Measurements from ENCODE around the gene TGFB3.

DNA sequence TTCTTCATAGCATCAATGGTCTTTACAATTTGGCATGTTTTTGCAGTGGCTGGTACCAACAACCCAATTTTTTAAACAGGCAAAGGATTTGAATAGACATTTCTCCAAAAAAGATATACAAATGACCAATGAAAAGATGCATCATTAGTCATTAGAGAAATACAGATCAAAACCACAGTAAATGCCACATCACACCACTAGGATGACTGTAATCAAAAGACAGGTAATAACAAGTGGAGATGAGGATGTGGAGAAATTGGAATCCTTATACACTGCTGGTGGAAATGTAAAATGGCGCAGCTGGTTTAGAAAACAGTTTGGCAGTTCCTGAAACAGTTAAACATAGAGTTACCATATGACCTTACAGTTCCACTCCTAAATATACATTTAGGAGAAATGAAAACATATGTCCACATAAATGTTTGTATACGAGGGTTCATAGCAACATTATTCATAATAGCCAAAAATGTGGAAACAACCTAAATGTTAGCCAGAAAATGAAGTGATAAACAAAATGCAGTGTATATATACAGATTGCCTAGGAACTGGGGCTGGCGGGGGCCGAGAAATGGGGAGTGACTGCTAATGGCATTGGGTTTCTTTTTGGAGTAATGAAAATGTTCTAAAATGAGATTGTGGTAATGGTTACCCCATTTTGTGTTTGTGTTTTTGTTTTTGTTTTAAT, 55.2 kb downstream of the TGFB3 start:
- TF ChIP-seq, protein P1, sequence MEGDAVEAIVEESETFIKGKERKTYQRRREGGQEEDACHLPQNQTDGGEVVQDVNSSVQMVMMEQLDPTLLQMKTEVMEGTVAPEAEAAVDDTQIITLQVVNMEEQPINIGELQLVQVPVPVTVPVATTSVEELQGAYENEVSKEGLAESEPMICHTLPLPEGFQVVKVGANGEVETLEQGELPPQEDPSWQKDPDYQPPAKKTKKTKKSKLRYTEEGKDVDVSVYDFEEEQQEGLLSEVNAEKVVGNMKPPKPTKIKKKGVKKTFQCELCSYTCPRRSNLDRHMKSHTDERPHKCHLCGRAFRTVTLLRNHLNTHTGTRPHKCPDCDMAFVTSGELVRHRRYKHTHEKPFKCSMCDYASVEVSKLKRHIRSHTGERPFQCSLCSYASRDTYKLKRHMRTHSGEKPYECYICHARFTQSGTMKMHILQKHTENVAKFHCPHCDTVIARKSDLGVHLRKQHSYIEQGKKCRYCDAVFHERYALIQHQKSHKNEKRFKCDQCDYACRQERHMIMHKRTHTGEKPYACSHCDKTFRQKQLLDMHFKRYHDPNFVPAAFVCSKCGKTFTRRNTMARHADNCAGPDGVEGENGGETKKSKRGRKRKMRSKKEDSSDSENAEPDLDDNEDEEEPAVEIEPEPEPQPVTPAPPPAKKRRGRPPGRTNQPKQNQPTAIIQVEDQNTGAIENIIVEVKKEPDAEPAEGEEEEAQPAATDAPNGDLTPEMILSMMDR (IDR thresholded peaks at IDR 0.05) = no peak
- no peak for TF ChIP-seq NR3C1 (CRISPR knock-in tag; conservative IDR thresholded peaks at IDR 0.05; ENCODE audit: low read depth)
- TF ChIP-seq CBFB (CRISPR knock-in tag; IDR thresholded peaks at IDR 0.05; ENCODE audit: low read depth) = no peak
- TF ChIP-seq ZNF416 (CRISPR knock-in tag; IDR thresholded peaks at IDR 0.05) = no peak
- TF ChIP-seq ESRRA (CRISPR knock-in tag; IDR thresholded peaks at IDR 0.05; ENCODE audit: borderline replicate concordance) = no peak
- TF ChIP-seq, protein P2, sequence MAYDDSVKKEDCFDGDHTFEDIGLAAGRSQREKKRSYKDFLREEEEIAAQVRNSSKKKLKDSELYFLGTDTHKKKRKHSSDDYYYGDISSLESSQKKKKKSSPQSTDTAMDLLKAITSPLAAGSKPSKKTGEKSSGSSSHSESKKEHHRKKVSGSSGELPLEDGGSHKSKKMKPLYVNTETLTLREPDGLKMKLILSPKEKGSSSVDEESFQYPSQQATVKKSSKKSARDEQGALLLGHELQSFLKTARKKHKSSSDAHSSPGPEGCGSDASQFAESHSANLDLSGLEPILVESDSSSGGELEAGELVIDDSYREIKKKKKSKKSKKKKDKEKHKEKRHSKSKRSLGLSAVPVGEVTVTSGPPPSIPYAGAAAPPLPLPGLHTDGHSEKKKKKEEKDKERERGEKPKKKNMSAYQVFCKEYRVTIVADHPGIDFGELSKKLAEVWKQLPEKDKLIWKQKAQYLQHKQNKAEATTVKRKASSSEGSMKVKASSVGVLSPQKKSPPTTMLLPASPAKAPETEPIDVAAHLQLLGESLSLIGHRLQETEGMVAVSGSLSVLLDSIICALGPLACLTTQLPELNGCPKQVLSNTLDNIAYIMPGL (CRISPR knock-in tag; IDR thresholded peaks at IDR 0.05) = no peak
- TF ChIP-seq, protein P3, sequence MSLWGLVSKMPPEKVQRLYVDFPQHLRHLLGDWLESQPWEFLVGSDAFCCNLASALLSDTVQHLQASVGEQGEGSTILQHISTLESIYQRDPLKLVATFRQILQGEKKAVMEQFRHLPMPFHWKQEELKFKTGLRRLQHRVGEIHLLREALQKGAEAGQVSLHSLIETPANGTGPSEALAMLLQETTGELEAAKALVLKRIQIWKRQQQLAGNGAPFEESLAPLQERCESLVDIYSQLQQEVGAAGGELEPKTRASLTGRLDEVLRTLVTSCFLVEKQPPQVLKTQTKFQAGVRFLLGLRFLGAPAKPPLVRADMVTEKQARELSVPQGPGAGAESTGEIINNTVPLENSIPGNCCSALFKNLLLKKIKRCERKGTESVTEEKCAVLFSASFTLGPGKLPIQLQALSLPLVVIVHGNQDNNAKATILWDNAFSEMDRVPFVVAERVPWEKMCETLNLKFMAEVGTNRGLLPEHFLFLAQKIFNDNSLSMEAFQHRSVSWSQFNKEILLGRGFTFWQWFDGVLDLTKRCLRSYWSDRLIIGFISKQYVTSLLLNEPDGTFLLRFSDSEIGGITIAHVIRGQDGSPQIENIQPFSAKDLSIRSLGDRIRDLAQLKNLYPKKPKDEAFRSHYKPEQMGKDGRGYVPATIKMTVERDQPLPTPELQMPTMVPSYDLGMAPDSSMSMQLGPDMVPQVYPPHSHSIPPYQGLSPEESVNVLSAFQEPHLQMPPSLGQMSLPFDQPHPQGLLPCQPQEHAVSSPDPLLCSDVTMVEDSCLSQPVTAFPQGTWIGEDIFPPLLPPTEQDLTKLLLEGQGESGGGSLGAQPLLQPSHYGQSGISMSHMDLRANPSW (CRISPR knock-in tag; conservative IDR thresholded peaks at IDR 0.05; ENCODE audit: low read depth) = no peak
- TF ChIP-seq SP1 (CRISPR knock-in tag; conservative IDR thresholded peaks at IDR 0.05) = no peak

Data from WTC11 (cell line).